Psoas muscle (tissue), 8 donors: ENCODE measurements around the gene HPRT1. TPM values are rescaled to one million over a fixed set of nuclear protein-coding genes. Genes with fewer than 3 reads are reported as not detected.

Experiments
- ATAC-seq, 4 donors: fragments of 200-7000 bp; cut with Tn5 transposase; one replicate each; pipeline ENCODE4 v1.9.1; 2020; ENCODE audit warnings: moderate library complexity in 3 of 4, mild to moderate bottlenecking in 2 of 4
- DNase-seq, 2 donors: peaks; one replicate each; pipeline ENCODE4 v3.0.0-alpha.2; 2020
- H3K27ac ChIP-seq: fragments of 200-600 bp; one replicate; pipeline ENCODE4 v1.8.0; 2022
- H3K27me3 ChIP-seq, 3 donors: fragments of 200-600 bp in 1 of 3; one replicate each; pipeline versions ENCODE4 v1.6.1 to v1.8.0; 2013 to 2022; ENCODE audit warnings: low read length in 2 of 3, mild to moderate bottlenecking in 2 of 3, moderate library complexity in 1 of 3; ENCODE audit not compliant: insufficient read depth in 3 of 3
- H3K36me3 ChIP-seq, 2 donors: fragments of 200-600 bp in 1 of 2; one replicate each; pipeline versions ENCODE4 v1.6.1 to v1.8.0; 2013 to 2022; ENCODE audit warnings: low read depth in 1 of 2, mild to moderate bottlenecking in 1 of 2, moderate library complexity in 1 of 2; ENCODE audit not compliant: insufficient read depth in 1 of 2
- H3K4me1 ChIP-seq: fragments of 200-600 bp; one replicate; pipeline ENCODE4 v1.8.0; 2022
- H3K4me3 ChIP-seq: fragments of 200-600 bp; one replicate; pipeline ENCODE4 v1.8.0; 2022; ENCODE audit warnings: mild to moderate bottlenecking
- H3K9me3 ChIP-seq: fragments of 200-600 bp; one replicate; pipeline ENCODE4 v1.8.0; 2022
- CTCF ChIP-seq: fragments of 200-600 bp; IDR thresholded peaks from one replicate; pipeline ENCODE4 v1.8.0; 2022; ENCODE audit warnings: antibody characterized with exemption
- WGBS, 3 donors: extraction: QIAGEN DNeasy Blood & Tissue Kit; methylation state at CpG; one replicate each; pipeline versions ENCODE4 v1.1.6 to v1.1.7; 2013; 5-methylcytosine and 5-hydroxymethylcytosine counted together
- intact Hi-C, 2 donors: fragments of 100-400 bp; cut with DNase I; formaldehyde crosslinking; loops; one replicate each; pipeline versions ENCODE4 v1.11.0 to v1.14.2; 2022
- polyA plus RNA-seq, 3 donors: library from polyadenylated mRNA; stranded (reverse); fragments of 200-250 nt; gene quantifications; one replicate each; pipeline ENCODE4 v1.2.3, GENCODE V29; 2013
- total RNA-seq, 4 donors: library from RNA; stranded (reverse); fragmentation: NEBNext Ultra II Directional in 2 of 4; extraction: Animal tissue kit (Norgen Biotek cat#: 25700) in 2 of 4; gene quantifications; one replicate each; pipeline versions ENCODE4 v1.2.1 to v1.2.4, GENCODE V29; 2021 to 2023
- donor health status: healthy with polysubstance abuse.
- donor health status: DM: no; HTN: no; CAD: no; lungs with moderate emphysema.
- donor health status: Bipolar disorder and iron deficiency.
- donor health status: healthy.
- donor health status: DM: yes; HTN: yes; CAD: no.
- donor health status: DM: no; HTN: no; CAD: no.
- donor health status: DM: no; HTN: no; CAD: no.
- donor health status: DM: yes; HTN: yes; CAD: no.

HPRT1 gene
- total and polyA plus RNA-seq, 7 donors = 7.9 to 30.0 (median 15.9) TPM

GRCh38 chrX:134541906-134542305, 81.9 kb downstream of the HPRT1 start:
- Histone ChIP-seq H3K27me3 (peaks cover 0 to 17% (median 0%) of the 10 kb centered on the region in 3 donors), H3K27ac (peak overlapping the region; percentile 60), H3K9me3 (no peaks in the 10 kb centered on the region), H3K36me3 (peaks cover 0 to 16% of the 10 kb centered on the region in 2 donors), H3K4me3 (no peak overlapping the region), H3K4me1 (no peaks in the 10 kb centered on the region)
- intact Hi-C loops = no loop called here
- no peak for TF ChIP-seq CTCF
- 62 to 83% (median 70%) methylated on average over 3 of the region's 3 CpGs for WGBS, 3 donors
- peak in 3 of 4 donors; percentile 17 to 19 (median 17) for ATAC-seq
- no peak for DNase-seq

- no peaks in the 10 kb centered on the region for H3K9me3 ChIP-seq
- no peak for DNase-seq
- WGBS, 3 donors = 37 to 44% (median 44%) methylated on average over 2 of the region's 2 CpGs
- H3K4me1 ChIP-seq = no peaks in the 10 kb centered on the region
- no peak for TF ChIP-seq CTCF
- peaks cover 0 to 22% (median 0%) of the 10 kb centered on the region in 3 donors for H3K27me3 ChIP-seq
- peak; percentile 40 to 69 (median 52) for ATAC-seq
- H3K36me3 ChIP-seq = peaks cover 0 to 17% of the 10 kb centered on the region in 2 donors
- no peak overlapping the region for H3K4me3 ChIP-seq
- intact Hi-C loops = no loop called here
- H3K27ac ChIP-seq = peak overlapping the region; percentile 60
Observed at GRCh38 chrX:134542485-134542884, 82.5 kb downstream of the HPRT1 start.

DNA sequence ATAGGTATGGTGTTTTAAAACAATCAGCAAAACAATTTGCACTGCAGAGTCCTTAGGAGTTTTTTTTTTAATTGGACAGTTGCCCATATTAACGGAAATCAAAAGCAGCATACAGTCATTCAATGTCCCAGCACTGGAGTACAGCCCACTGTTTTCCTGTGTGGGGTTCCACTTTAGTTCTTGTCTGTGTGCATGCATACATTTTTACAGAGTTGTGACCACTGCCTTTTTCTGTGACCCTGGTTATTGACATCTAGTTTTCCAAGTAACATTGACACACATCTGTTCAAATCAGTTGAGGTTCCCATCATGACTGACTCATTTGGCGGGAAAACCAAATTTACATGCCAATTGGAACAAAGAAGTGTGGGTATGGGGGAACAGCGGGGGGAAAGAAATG, 83.3 kb downstream of the HPRT1 start:
- peak in 1 of 4 donors; percentile 2 for ATAC-seq
- Histone ChIP-seq H3K36me3 (peaks cover 0 to 17% of the 10 kb centered on the region in 2 donors), H3K4me3 (no peak overlapping the region), H3K27ac (no peak overlapping the region), H3K9me3 (no peaks in the 10 kb centered on the region), H3K4me1 (no peaks in the 10 kb centered on the region), H3K27me3 (peaks cover 0 to 26% (median 0%) of the 10 kb centered on the region in 3 donors)
- TF ChIP-seq CTCF = no peak
- no peak for DNase-seq
- intact Hi-C loops = no loop called here
- 34 to 52% (median 49%) methylated on average over 3 of the region's 3 CpGs for WGBS, 3 donors

DNA sequence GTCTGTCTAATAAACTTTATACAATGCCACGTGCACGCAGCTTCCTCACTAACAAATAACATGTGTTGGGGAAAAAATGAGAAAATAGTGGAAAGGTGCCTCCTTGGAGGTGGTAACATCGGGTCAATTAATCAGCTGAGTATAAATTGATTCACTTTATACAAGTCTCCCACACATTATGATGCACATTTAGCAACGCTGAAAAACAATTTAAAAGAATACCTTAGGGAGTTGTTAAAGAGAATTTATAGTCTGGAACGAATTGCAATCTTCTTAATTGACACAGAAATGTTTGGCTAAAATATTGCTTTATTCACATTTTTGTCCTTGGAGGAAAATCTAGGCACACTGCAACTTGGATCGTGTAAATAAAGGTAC, 84.2 kb downstream of the HPRT1 start:
- 43 to 66% (median 43%) methylated on average over 6 of the region's 6 CpGs for WGBS, 3 donors
- Histone ChIP-seq H3K4me1 (no peaks in the 10 kb centered on the region), H3K36me3 (peaks cover 0 to 17% of the 10 kb centered on the region in 2 donors), H3K9me3 (no peaks in the 10 kb centered on the region), H3K27me3 (peaks cover 0 to 26% (median 0%) of the 10 kb centered on the region in 3 donors), H3K27ac (no peak overlapping the region), H3K4me3 (peak overlapping the region; percentile 37)
- ATAC-seq = no peak
- no peak for TF ChIP-seq CTCF
- intact Hi-C loops = no loop called here
- DNase-seq = no peak

DNA sequence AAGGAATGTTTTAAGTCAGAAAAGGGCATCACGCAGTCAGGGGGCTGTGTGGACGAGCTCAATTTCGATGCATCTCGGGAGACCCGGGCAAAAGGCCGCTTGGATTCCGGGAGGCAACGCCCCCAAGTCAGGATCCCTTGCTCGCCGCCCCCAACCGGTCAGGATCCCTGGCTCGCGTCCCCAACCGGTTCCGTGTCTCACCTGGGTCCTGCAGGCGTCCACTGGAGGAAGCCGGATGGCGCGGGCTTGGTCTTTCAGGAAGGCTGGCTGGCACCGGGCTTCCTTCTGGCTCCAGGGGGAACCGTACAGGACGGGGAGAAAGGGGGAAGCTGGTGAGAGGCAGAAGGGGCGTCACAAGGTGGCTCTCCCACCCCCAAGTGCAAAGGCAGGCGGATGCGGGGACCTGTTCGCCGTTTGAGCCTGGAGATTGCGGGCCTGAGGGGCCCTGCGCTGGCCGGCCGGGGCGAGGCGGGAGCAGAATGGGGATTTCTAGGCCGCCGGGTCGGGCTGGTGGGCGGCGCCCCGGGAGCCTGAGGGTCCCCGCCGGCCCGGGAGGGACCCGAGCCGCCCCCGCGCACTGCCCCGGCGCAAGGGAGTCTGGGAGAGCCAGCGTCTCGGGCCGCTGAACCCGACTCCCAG, 84.7 kb downstream of the HPRT1 start:
- DNase-seq (no peak), ATAC-seq (no peak)
- Histone ChIP-seq H3K36me3 (peaks cover 0 to 17% of the 10 kb centered on the region in 2 donors), H3K27me3 (peaks cover 0 to 26% (median 0%) of the 10 kb centered on the region in 3 donors), H3K27ac (peak overlapping the region; percentile 10), H3K4me1 (no peaks in the 10 kb centered on the region), H3K9me3 (no peaks in the 10 kb centered on the region), H3K4me3 (peak overlapping the region; percentile 37)
- intact Hi-C loops = no loop called here
- 13 to 48% (median 30%) methylated on average over 20 to 52 of the region's 52 CpGs for WGBS, 3 donors
- TF ChIP-seq CTCF = no peak
